ENCODE results near the gene RUBCN. TPM values are rescaled to one million over a fixed set of nuclear protein-coding genes. Genes with fewer than 3 reads are reported as not detected.

Gene RUBCN
- total RNA-seq (2014; rRNA removed; shearing (Covaris generic)) = 6.8 and 7.9 TPM in 2 replicates
- polyA plus RNA-seq (2014; cell fraction: nucleus; rRNA removed) = 15.1 and 18.5 TPM in 2 replicates

- peak; percentile 84 for DNase-seq (ENCODE audit: extremely low read depth, low read depth)
Observed at GRCh38 chr3:197736491-197737318, at the start of gene RUBCN. RUBCN (minus strand) TSS chr3:197736904; CDS start chr3:197736719, 185 bp downstream.

DNA sequence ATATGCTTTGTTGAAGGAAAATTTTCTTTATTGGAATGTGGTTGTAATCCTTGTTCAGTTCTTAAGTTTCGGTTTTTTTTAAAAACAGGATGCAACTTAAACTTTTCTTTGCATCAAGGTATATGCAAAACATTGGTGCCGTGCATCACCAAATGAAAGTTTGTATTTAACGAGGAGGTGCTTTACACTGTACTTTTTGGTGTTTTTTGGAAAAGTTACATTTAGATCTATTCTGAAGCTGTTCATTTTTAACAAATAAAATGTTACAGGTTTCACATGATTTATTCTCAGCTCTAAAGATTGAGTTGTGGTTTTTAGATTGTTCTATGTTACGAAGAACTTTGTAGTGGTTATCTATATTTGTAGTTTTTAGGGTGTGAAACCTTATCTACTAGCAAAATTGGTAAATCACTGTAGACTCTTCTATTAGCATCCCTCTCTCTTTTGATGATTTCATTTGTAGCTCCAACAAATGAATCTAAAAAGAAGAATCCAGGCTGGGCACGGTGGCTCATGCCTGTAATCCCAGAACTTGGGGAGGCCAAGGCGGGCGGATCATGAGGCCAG lies 47.4 kb upstream of the RUBCN start:
- DNase-seq (ENCODE audit: extremely low read depth, low read depth) = no peak

GRCh38 chr3:197782230-197782629 lies 45.5 kb upstream of the RUBCN start:
- DNase-seq (ENCODE audit: extremely low read depth, low read depth) = no peak

GRCh38 chr3:197775317-197775716 lies 38.6 kb upstream of the RUBCN start:
- DNase-seq (ENCODE audit: extremely low read depth, low read depth) = no peak

DNA sequence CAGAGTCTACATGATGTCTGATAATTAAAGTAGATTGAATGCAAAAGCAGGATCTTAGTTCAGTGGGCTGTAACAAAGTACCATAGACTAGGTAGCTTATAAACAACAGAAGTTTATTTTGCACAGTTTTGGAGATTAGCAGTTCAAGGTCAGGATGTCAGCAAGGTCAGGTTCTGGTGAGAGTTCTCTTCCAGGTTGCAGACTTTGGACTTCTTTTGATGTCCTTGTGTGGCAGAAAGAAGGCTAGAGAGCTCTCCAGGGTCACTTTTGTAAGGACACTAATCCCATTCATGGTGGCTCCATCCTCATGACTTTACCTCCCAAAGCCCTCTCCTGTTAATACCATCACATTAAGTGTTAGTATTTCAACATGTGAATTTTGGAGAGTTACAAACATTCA lies 25.1 kb upstream of the RUBCN start:
- DNase-seq (ENCODE audit: extremely low read depth, low read depth) = no peak

DNA sequence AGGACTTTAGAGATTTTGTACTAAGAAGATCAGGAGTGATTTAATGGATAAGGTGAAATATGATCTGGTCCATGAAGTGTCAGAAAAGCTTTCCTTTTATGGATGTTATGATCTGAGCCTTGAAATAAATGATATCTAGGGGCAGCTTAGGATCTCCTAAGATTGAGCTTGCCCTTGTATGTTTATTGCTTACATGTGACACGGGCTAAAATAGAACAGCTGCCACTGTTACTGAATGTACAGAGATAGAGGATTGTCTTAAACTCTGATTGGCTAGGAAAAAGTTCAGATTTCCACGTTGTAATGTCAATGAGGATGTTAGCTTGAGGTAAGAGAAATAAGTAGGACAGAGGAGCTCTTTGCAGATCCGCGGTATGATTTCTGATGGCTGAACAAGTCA lies 21.8 kb upstream of the RUBCN start:
- DNase-seq (ENCODE audit: extremely low read depth, low read depth) = no peak

GRCh38 chr3:197756704-197757103 lies 20.0 kb upstream of the RUBCN start:
- no peak for DNase-seq (ENCODE audit: extremely low read depth, low read depth)

DNA sequence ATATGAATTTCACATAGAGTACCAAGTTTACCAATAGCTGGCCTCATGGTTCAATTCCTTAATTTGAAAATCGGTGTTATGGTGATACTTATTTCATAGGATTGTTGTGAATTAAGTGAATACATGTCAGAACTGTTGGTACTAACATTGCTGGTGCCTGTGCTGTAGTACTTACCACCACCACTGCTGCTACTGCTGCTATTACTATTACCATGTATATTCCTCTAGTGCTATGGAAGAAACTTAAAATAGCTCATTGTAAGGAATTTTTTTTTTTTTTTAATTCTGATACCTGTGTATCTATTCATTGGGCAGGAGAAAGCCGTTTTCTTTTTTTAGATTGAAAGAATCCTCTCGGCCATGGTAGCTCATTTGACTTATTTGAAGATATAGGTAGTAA lies 16.6 kb upstream of the RUBCN start:
- no peak for DNase-seq (ENCODE audit: extremely low read depth, low read depth)

DNA sequence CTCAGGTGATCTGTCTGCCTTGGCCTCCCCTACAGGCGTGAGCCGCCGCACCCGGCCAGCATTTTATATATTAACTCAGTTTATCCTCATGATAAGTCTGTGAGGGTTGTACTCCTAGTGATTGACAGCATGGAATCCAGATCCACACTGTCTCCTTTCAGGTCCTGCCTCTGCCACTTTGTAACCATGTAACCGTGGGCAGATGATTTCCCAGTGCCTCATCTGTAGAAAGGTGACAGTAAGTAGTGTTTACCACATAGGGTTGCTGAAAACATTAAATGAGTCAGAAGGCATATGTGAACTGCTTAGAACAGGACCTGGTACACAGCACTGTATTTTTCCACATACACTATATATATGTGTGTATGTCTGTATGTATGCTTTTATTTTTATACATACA lies 15.4 kb upstream of the RUBCN start:
- DNase-seq (ENCODE audit: extremely low read depth, low read depth) = no peak

GRCh38 chr3:197750858-197751737 lies 14.4 kb upstream of the RUBCN start:
- no peak for DNase-seq (ENCODE audit: extremely low read depth, low read depth)

- DNase-seq (ENCODE audit: extremely low read depth, low read depth) = no peak
Observed at GRCh38 chr3:197750396-197750831, 13.7 kb upstream of the RUBCN start.

DNA sequence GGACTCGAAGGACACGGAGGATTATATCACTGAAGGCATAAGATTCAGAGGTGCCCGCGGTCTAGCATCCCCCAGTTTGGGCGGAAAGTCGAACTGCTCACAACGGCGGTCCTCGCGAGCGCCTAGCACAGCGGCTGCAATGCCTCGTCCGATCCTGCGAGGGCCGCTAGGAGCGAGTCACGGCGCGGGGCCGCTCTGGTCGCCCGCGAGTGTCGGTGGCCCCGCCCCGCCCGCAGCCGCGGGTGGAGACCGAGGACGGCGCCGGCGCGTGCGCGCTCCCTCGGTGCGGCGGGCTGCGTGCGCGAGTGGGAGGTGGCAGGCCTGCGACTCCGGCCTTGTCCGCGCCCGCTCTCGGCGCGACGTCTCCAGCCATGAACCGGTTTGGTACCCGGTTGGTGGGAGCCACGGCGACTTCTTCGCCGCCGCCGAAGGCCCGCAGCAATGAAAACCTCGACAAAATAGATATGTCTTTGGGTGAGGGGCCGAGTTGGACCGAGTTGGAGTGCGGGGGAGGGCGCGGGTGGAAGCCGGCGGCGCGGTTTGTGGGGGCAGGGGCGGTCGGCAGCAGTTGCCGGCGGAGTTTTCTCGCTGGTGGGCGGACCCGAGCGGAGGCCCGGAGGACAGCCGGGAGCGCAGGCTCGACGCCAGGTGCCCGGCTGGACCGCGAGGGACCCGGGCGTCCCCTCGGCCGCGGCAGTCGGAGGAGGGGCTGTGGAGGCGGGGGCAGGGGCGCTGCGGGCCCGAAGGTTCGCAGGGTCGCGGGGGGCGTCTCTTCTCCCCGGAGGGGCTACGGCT lies 13.1 kb upstream of the RUBCN start, which contains the start of gene FYTTD1:
Gene FYTTD1 (plus strand): TSS at position 283 of the 795 bp plus-strand sequence. CDS start 89 bp downstream, at position 372.
- DNase-seq (ENCODE audit: extremely low read depth, low read depth) = peak; percentile 64

DNA sequence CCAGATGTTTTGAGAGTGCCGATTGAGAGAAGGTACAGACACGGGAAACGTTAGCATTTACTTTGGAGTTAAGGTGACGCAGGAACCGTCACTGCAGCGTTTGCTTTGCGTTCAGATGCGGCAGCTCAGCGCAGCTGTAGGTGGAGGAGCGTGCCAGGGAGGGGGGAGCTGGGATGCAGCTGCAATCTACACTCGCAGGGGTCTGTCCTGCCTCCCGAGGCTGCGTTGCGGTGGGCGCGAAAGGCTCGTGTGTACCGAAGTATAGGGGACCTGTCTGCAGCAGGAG lies 12.6 kb upstream of the RUBCN start:
- no peak for DNase-seq (ENCODE audit: extremely low read depth, low read depth)

GRCh38 chr3:197748597-197749314 lies 12.1 kb upstream of the RUBCN start:
- DNase-seq (ENCODE audit: extremely low read depth, low read depth) = no peak

DNA sequence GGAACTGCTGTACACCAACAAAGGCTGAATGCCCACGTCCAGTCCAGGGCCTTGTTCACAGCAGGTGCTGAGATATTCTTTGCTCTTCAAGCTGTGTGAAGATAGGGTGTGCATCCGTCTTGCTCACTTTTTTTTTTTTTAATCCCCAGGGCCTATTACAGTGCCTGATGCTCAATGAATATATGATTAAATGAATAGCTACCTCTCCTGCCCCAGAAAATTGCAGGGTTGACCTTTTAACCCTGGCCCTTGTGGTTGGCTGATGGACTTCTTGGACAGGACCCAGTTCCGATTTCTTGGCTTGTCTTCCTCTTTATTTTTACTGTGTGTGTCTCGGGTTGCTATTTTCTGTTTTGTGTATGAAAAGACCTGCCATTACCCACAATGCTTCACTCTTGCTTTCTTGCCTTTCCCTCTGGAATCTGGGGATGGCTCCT lies 10.1 kb upstream of the RUBCN start:
- no peak for DNase-seq (ENCODE audit: extremely low read depth, low read depth)

DNA sequence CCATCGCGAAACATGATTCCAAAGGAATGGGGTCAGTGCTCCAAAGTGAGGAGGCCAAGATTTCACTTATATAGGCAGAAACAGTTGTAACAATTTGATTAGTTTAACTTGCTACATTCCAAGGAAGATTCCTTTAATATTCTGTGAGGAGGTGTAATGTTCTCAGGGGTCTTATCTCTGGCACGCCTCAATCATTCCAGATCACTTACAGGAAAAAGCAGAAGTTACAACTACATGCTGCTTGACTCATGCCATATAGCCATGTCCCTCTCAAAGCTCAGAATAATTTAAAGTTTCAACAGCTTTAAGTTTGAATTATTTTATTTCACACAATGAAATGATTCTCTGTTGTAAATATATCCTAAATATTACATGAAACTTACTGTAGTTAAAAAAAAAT lies 9.5 kb upstream of the RUBCN start:
- DNase-seq (ENCODE audit: extremely low read depth, low read depth) = no peak

DNA sequence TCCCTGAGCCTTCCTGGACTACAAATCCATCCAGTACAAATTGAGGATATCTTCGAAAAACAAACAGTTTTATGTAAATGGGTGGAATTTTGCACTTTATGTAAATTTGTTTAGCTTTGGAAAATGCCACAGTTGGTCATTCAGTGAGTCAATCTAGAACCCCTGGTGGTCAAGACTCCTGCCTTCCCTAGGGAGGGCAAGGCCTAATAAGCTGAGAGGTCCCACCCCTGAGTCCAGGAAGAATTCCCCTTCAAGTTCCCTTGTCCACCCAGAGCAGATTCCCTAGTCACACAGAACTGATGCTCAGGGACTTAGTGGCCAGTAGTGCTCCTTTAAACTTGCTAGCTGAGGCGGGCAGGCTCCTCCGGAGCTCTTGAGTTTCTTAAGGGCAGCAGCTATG lies 6.1 kb upstream of the RUBCN start:
- no peak for DNase-seq (ENCODE audit: extremely low read depth, low read depth)

- DNase-seq (ENCODE audit: extremely low read depth, low read depth) = no peak
Observed at GRCh38 chr3:197737749-197738462, 1.2 kb upstream of the RUBCN start.

GRCh38 chr3:197737319-197737649 lies 580 bp upstream of the RUBCN start:
- no peak for DNase-seq (ENCODE audit: extremely low read depth, low read depth)

Data from NCI-H460 (cell line).